Bone marrow (tissue), 2 donors: Measurements from ENCODE around the gene ADCY2.

Experiments used
- DNase-seq, 2 donors: peaks; one replicate each; lab custom pipeline; 2025; lab: John Stamatoyannopoulos, UW

Gene ADCY2

GRCh38 chr5:7445068-7445467 is 49.1 kb downstream of the ADCY2 start:
- no peak for DNase-seq

GRCh38 chr5:7445831-7446230 is 49.9 kb downstream of the ADCY2 start:
- no peak for DNase-seq

- DNase-seq, result no peak
Observed at GRCh38 chr5:7446913-7447312, 51.0 kb downstream of the ADCY2 start.

GRCh38 chr5:7453947-7454346 is 58.0 kb downstream of the ADCY2 start:
- DNase-seq, result no peak

GRCh38 chr5:7456206-7456605 is 60.3 kb downstream of the ADCY2 start:
- no peak for DNase-seq

- DNase-seq, result no peak
Observed at GRCh38 chr5:7461371-7461770, 65.4 kb downstream of the ADCY2 start.

GRCh38 chr5:7462758-7463157 is 66.8 kb downstream of the ADCY2 start:
- DNase-seq, result no peak

- DNase-seq, result no peak
Observed at GRCh38 chr5:7464182-7464581, 68.2 kb downstream of the ADCY2 start.

- no peak for DNase-seq
Observed at GRCh38 chr5:7467179-7467578, 71.2 kb downstream of the ADCY2 start.

GRCh38 chr5:7468742-7469141 is 72.8 kb downstream of the ADCY2 start:
- no peak for DNase-seq

- DNase-seq, result no peak
Observed at GRCh38 chr5:7471710-7472109, 75.8 kb downstream of the ADCY2 start.

- no peak for DNase-seq
Observed at GRCh38 chr5:7473115-7473514, 77.2 kb downstream of the ADCY2 start.

- no peak for DNase-seq
Observed at GRCh38 chr5:7473668-7474215, 77.8 kb downstream of the ADCY2 start.

- no peak for DNase-seq
Observed at GRCh38 chr5:7474821-7475403, 79.0 kb downstream of the ADCY2 start.

- DNase-seq, result no peak
Observed at GRCh38 chr5:7478459-7478858, 82.5 kb downstream of the ADCY2 start.

GRCh38 chr5:7488734-7489133 is 92.8 kb downstream of the ADCY2 start:
- no peak for DNase-seq

GRCh38 chr5:7492371-7492770 is 96.4 kb downstream of the ADCY2 start:
- DNase-seq, result no peak

GRCh38 chr5:7493081-7493480 is 97.1 kb downstream of the ADCY2 start:
- no peak for DNase-seq

- no peak for DNase-seq
Observed at GRCh38 chr5:7493622-7494021, 97.7 kb downstream of the ADCY2 start.

- DNase-seq, result no peak
Observed at GRCh38 chr5:7494481-7495130, 98.7 kb downstream of the ADCY2 start.

GRCh38 chr5:7495131-7495517 is 99.2 kb downstream of the ADCY2 start:
- no peak for DNase-seq

GRCh38 chr5:7500256-7500655 is 104.3 kb downstream of the ADCY2 start:
- no peak for DNase-seq

GRCh38 chr5:7501061-7501460 is 105.1 kb downstream of the ADCY2 start:
- DNase-seq, result no peak

- no peak for DNase-seq
Observed at GRCh38 chr5:7503564-7503963, 107.6 kb downstream of the ADCY2 start.
